Type B pancreatic cell (in vitro differentiated cells): ENCODE measurements around the gene GKN2. TPM values are rescaled to one million over a fixed set of nuclear protein-coding genes. Genes with fewer than 3 reads are reported as not detected.
"Not testable (repeated sequence)": the region's sequence is repeated elsewhere in the genome, so short reads cannot be mapped to it uniquely, and the experiment has no call there.

Experiments used
- DNase-seq: peaks from one replicate; pipeline ENCODE4 v3.0.0; 2021; ENCODE audit warnings: mixed read lengths; ENCODE audit not compliant: unreplicated experiment; ENCODE audit errors: extremely low spot score
- H3K27ac Mint-ChIP-seq: 2 replicates; pipeline ENCODE4 v1.8.0; 2021; ENCODE audit warnings: mild to moderate bottlenecking, mixed read lengths
- H3K27me3 Mint-ChIP-seq: 2 replicates; pipeline ENCODE4 v1.8.0; 2021; ENCODE audit warnings: mixed read lengths
- H3K36me3 Mint-ChIP-seq: 2 replicates; pipeline ENCODE4 v1.8.0; 2021; ENCODE audit warnings: mixed read lengths
- H3K4me1 Mint-ChIP-seq: one replicate; pipeline ENCODE4 v1.8.0; 2021; ENCODE audit warnings: mixed read lengths; ENCODE audit not compliant: unreplicated experiment
- H3K4me3 Mint-ChIP-seq: 2 replicates; pipeline ENCODE4 v1.8.0; 2021; ENCODE audit warnings: mild to moderate bottlenecking, mixed read lengths
- H3K9me3 Mint-ChIP-seq: 2 replicates; pipeline ENCODE4 v1.8.0; 2021; ENCODE audit warnings: mixed read lengths
- CTCF ChIP-seq: fragments of 200-600 bp; sonication (generic); conservative IDR thresholded peaks from 2 replicates; pipeline ENCODE4 v1.5.0; 2021; ENCODE audit warnings: antibody characterized with exemption, mild to moderate bottlenecking
- total RNA-seq: library from RNA; stranded (reverse); gene quantifications from 2 replicates; pipeline ENCODE4 v1.2.1, GENCODE V29; 2021; ENCODE audit warnings: low replicate concordance

GKN2 gene
- total RNA-seq, 1 donor from 2014 or later = 0.92 TPM

- H3K4me3 Mint-ChIP-seq = no peak overlapping the region
- H3K27me3 Mint-ChIP-seq = peaks cover 4% of the 10 kb centered on the region
- H3K27ac Mint-ChIP-seq = no peak overlapping the region
- no peak for DNase-seq
- no peak for TF ChIP-seq CTCF
- no peaks in the 10 kb centered on the region for H3K36me3 Mint-ChIP-seq
- H3K4me1 Mint-ChIP-seq = no peaks in the 10 kb centered on the region
- no peaks in the 10 kb centered on the region for H3K9me3 Mint-ChIP-seq
Observed at GRCh38 chr2:68961380-68961779, 8.7 kb upstream of the GKN2 start.

- H3K27ac Mint-ChIP-seq = no peak overlapping the region
- H3K27me3 Mint-ChIP-seq = peaks cover 4% of the 10 kb centered on the region
- no peak for TF ChIP-seq CTCF
- H3K36me3 Mint-ChIP-seq = no peaks in the 10 kb centered on the region
- no peak overlapping the region for H3K4me3 Mint-ChIP-seq
- no peak for DNase-seq
- no peaks in the 10 kb centered on the region for H3K9me3 Mint-ChIP-seq
- H3K4me1 Mint-ChIP-seq = no peaks in the 10 kb centered on the region
Observed at GRCh38 chr2:68959001-68959400, 6.3 kb upstream of the GKN2 start.

GRCh38 chr2:68955432-68955831 is 2.7 kb upstream of the GKN2 start:
- not testable (repeated sequence) for H3K27ac Mint-ChIP-seq, H3K4me1 Mint-ChIP-seq, H3K9me3 Mint-ChIP-seq, H3K4me3 Mint-ChIP-seq, H3K36me3 Mint-ChIP-seq, DNase-seq
- H3K27me3 Mint-ChIP-seq = peaks cover 11% of the 10 kb centered on the region

- H3K9me3 Mint-ChIP-seq = no peaks in the 10 kb centered on the region
- H3K36me3 Mint-ChIP-seq = no peaks in the 10 kb centered on the region
- no peaks in the 10 kb centered on the region for H3K4me1 Mint-ChIP-seq
- no peak overlapping the region for H3K27ac Mint-ChIP-seq
- DNase-seq = no peak
- no peak overlapping the region for H3K4me3 Mint-ChIP-seq
- TF ChIP-seq CTCF = no peak
- H3K27me3 Mint-ChIP-seq = peaks cover 11% of the 10 kb centered on the region
Observed at GRCh38 chr2:68951899-68952298, 794 bp downstream of the GKN2 start.

GRCh38 chr2:68948710-68949109 is 4.0 kb downstream of the GKN2 start:
- no peak overlapping the region for H3K4me3 Mint-ChIP-seq
- no peak for DNase-seq
- peaks cover 4% of the 10 kb centered on the region for H3K36me3 Mint-ChIP-seq
- no peaks in the 10 kb centered on the region for H3K4me1 Mint-ChIP-seq
- no peaks in the 10 kb centered on the region for H3K9me3 Mint-ChIP-seq
- no peak overlapping the region for H3K27ac Mint-ChIP-seq
- H3K27me3 Mint-ChIP-seq = peaks cover 15% of the 10 kb centered on the region
- TF ChIP-seq CTCF = no peak

- H3K36me3 Mint-ChIP-seq = peaks cover 4% of the 10 kb centered on the region
- no peaks in the 10 kb centered on the region for H3K9me3 Mint-ChIP-seq
- peaks cover 5% of the 10 kb centered on the region for H3K4me1 Mint-ChIP-seq
- no peak for TF ChIP-seq CTCF
- H3K27ac Mint-ChIP-seq = no peak overlapping the region
- DNase-seq = no peak
- peaks cover 18% of the 10 kb centered on the region for H3K27me3 Mint-ChIP-seq
- H3K4me3 Mint-ChIP-seq = no peak overlapping the region
Observed at GRCh38 chr2:68946117-68946516, 6.6 kb downstream of the GKN2 start.
